ENCODE measurements around the gene DACT3. TPM values are rescaled to one million over a fixed set of nuclear protein-coding genes. Genes with fewer than 3 reads are reported as not detected.
A peak's percentile ranks its signal among the peaks of the same experiment; 100 is the strongest.

DACT3 gene, protein sequence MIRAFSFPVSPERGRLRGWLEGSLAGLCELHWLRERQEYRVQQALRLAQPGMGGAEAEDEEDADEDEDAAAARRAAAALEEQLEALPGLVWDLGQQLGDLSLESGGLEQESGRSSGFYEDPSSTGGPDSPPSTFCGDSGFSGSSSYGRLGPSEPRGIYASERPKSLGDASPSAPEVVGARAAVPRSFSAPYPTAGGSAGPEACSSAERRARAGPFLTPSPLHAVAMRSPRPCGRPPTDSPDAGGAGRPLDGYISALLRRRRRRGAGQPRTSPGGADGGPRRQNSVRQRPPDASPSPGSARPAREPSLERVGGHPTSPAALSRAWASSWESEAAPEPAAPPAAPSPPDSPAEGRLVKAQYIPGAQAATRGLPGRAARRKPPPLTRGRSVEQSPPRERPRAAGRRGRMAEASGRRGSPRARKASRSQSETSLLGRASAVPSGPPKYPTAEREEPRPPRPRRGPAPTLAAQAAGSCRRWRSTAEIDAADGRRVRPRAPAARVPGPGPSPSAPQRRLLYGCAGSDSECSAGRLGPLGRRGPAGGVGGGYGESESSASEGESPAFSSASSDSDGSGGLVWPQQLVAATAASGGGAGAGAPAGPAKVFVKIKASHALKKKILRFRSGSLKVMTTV
- total RNA-seq (10 to 100 TPM in 7 of 9 donors, 1 to 10 TPM in 2; 8.8 to 23.4 (median 15.1) TPM), polyA plus RNA-seq (1 to 10 TPM; 2.4 to 9.1 TPM)
- long read RNA-seq, donor 1, transcript DACT3-202 (4 exons, 2,834 nt): major isoform, 7 of 17 reads
- long read RNA-seq, donor 1, partial matches to known transcripts: 10 of 17 reads
- long read RNA-seq, donor 1, other reads (novel, unspliced or antisense): 0 of 17 reads
- long read RNA-seq, donor 2, partial matches to known transcripts: 0 of 6 reads
- long read RNA-seq, donor 2, other reads (novel, unspliced or antisense): 6 of 6 reads
- long read RNA-seq, donor 3, transcript DACT3-202 (4 exons, 2,834 nt): major isoform, 5 of 13 reads
- long read RNA-seq, donor 3, partial matches to known transcripts: 0 of 13 reads
- long read RNA-seq, donor 3, other reads (novel, unspliced or antisense): 8 of 13 reads

- DNase-seq: peak; percentile 100
- Histone ChIP-seq H3K9me3 (no peaks in the 10 kb centered on the region), H3K27me3 (peaks cover 0 to 24% (median 0%) of the 10 kb centered on the region in 9 donors), H3K4me1 (peaks cover 0 to 32% (median 21%) of the 10 kb centered on the region in 12 donors), H3K27ac (peak within 1 kb of the TSS; percentile 5 to 94 (median 72)), H3K36me3 (peaks cover 0 to 6% (median 0%) of the 10 kb centered on the region in 9 donors), H3K4me3 (peak within 1 kb of the TSS; percentile 46 to 79 (median 70))
- intact Hi-C loops (cut with DNase I): loop anchor here in 6 of 10 donors (5.0 to 10.0 kb wide), 3 partner anchors 126 to 136 kb away; no protein-coding TSS in a partner anchor
- WGBS, 4 donors: 0 to 1% (median 0%) methylated on average over 13 to 61 of the region's 61 CpGs
- ATAC-seq: peak; percentile 96 to 97 (median 96)
- TF ChIP-seq CTCF (IDR thresholded peaks at IDR 0.05) (peak in 3 of 12 donors; percentile 10 to 34 (median 16)), POLR2A (IDR thresholded peaks at IDR 0.05) (peak in 1 of 2 donors; percentile 25)
These were observed at the start of gene DACT3 for GRCh38 chr19:46661020-46661731. Gene DACT3, minus strand, starts transcription at chr19:46661182. Its CDS starts 118 bp downstream, at chr19:46661064.

- no peak overlapping the region for H3K4me3 ChIP-seq
- DNase-seq: no peak
- H3K27ac ChIP-seq: no peak overlapping the region
- no peak for TF ChIP-seq CTCF (IDR thresholded peaks at IDR 0.05)
- TF ChIP-seq POLR2A (IDR thresholded peaks at IDR 0.05): no peak
- H3K36me3 ChIP-seq: peaks cover 0 to 69% (median 55%) of the 10 kb centered on the region in 9 donors
- 81 to 84% (median 81%) methylated on average over 25 of the region's 25 CpGs for WGBS, 4 donors
- no peaks in the 10 kb centered on the region for H3K9me3 ChIP-seq
- intact Hi-C loops (cut with DNase I): loop anchor here in 1 of 10 donors (5.0 kb wide), 1 partner anchor 37 kb away; the partner anchor contains the start of genes FKRP and STRN4
- no peak for ATAC-seq
- H3K4me1 ChIP-seq: peaks cover 0 to 29% (median 11%) of the 10 kb centered on the region in 12 donors
- no peaks in the 10 kb centered on the region for H3K27me3 ChIP-seq
These were observed 49.7 kb upstream of the DACT3 start for GRCh38 chr19:46710687-46711086.

DNA sequence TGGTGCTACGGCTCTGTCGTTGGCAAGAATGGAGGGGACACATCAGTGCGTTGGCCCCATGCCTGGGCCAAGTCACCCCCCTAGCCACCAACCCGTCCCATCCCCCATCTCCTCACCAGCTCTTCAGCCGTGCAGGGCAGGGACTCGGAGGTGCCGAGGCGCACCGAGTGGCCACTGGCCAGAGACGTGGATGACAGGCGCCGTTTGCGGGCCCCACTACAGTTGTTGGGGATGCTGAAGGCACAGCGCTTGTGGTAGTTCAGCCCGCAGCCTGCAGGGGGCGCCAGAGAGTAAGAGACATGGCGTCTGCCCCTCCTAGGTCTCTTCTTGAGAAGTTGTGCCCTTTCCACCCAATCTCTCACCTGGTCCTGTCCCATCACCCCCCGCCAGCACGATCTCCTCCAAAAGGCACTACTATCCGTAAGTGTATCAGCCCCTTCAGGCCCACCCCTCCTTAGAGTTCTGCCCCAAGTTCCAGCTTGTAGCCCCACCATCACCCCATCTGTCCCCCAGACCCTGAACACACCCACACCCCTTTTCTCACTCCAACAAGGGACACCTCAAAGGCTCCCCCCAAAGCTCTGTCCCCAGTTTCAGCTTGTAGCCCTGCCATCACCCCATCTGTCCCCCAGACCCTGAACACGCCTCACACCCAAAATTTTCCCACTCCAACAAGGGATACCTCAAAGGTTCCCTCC, 43.5 kb upstream of the DACT3 start:
- 33 to 39% (median 36%) methylated on average over 15 to 21 of the region's 21 CpGs for WGBS, 4 donors
- TF ChIP-seq CTCF (IDR thresholded peaks at IDR 0.05): peak; percentile 91 to 99 (median 95)
- TF ChIP-seq POLR2A (IDR thresholded peaks at IDR 0.05): no peak
- Histone ChIP-seq H3K9me3 (no peaks in the 10 kb centered on the region), H3K27me3 (no peaks in the 10 kb centered on the region), H3K4me3 (no peak overlapping the region), H3K36me3 (peaks cover 3 to 90% (median 86%) of the 10 kb centered on the region in 9 donors), H3K27ac (no peak overlapping the region), H3K4me1 (peaks cover 0 to 4% (median 0%) of the 10 kb centered on the region in 12 donors)
- ATAC-seq (peak; percentile 49 to 80 (median 78)), DNase-seq (peak; percentile 65 to 91 (median 68))
- intact Hi-C loops (cut with DNase I): loop anchor here in 6 of 10 donors (1.0 to 5.0 kb wide), 3 partner anchors 24 to 43 kb away; partner anchors contain the start of genes FKRP (in 1 of the 6) and STRN4 (in 1 of the 6)
